Heart left ventricle (tissue), 13 donors: ENCODE data around the gene STX16.

ENCODE experiments used
- CTCF ChIP-seq, 12 donors: fragments of 200-600 bp; sonication (generic) in 4 of 12; IDR thresholded peaks; one replicate each; pipeline versions ENCODE4 v1.5.0 to v1.8.0; 2018 to 2022; ENCODE audit warnings: antibody characterized with exemption in 12 of 12, mild to moderate bottlenecking in 5 of 12
- POLR2A ChIP-seq, 2 donors: fragments of 450-650 bp; IDR thresholded peaks; one replicate each; pipeline ENCODE4 v1.6.1; 2017; ENCODE audit warnings: antibody characterized with exemption in 2 of 2, mild to moderate bottlenecking in 2 of 2, moderate library complexity in 2 of 2
- donor health status: ischemic (EF 13 %, LVEDD 7.1; RV severe dilation, severe dysfunction).
- donor health status: DM: no; HTN: yes; CAD: no.
- donor health status: DM: no; HTN: no; CAD: no.
- donor health status: ischemic (EF 25% LVEDD 6.9; RV normal size, moderate dysfunction).
- donor health status: ischemic (EF 25% LVEDD 5.7; RV mildly dilated, moderate dysfunction).
- donor health status: ischemic (EF 35%, LVEDD 5.7; RV mildly dilated, moderate dysfunction).
- donor health status: nonischemic (EF 11% LVEDD 7.7; RV severe dilation, severe dysfunction).
- donor health status: DM: yes; HTN: yes; CAD: no.
- donor health status: PGD.
- donor health status: ischemic (EF 29% LVEDD 5.4; RV normal size, mild dysfunction).
- donor health status: nonischemic (EF 23%, LVEDD 6.1; RV moderate dilation, normal function).

- TF ChIP-seq CTCF (IDR thresholded peaks at IDR 0.05) (no peak), POLR2A (IDR thresholded peaks at IDR 0.05) (no peak)
Measured at GRCh38 chr20:58675146-58675584, 24.1 kb downstream of the STX16 start.
